HepG2 (cell line): ENCODE data around the gene PPCDC. TPM values are rescaled to one million over a fixed set of nuclear protein-coding genes. Genes with fewer than 3 reads are reported as not detected.

Source experiments
- ATAC-seq: fragments of 200-7000 bp; cut with Tn5 transposase; 3 replicates; pipeline ENCODE4 v1.9.1; 2020; ENCODE audit warnings: mild to moderate bottlenecking, moderate library complexity
- BruUV-seq: library from RNA; stranded (reverse); fragments of 400-500 nt; replicated peaks from 2 replicates; lab custom pipeline; 2021; lab: Mats Ljungman, UMichigan
- CTCF ChIA-PET: fragments of 300-600 bp; formaldehyde crosslinking; extraction: SDS; loops from one replicate; lab custom pipeline; 2021; ENCODE audit warnings: low total read pairs, inconsistent platforms, low intra/inter-chr PET ratio; lab: Yijun Ruan, JAX
- POLR2A ChIA-PET: fragments of 350-600 bp; sonication (Branson Sonifier 250); formaldehyde crosslinking; loops from one replicate; lab custom pipeline; 2020; ENCODE audit warnings: antibody characterized with exemption, inconsistent platforms; lab: Yijun Ruan, JAX
- DNase-seq: peaks from one replicate; pipeline ENCODE4 v3.0.0-alpha.2; 2015; ENCODE audit warnings: low spot score
- FAIRE-seq: peaks from 3 replicates; lab custom pipeline; 2011; peaks lifted over from hg19 to GRCh38; lab: Jason Lieb, UNC
- H2AFZ ChIP-seq: one replicate; pipeline ENCODE4 v1.6.1; 2011; ENCODE audit warnings: low read length, inconsistent platforms
- H3K27ac ChIP-seq: fragments of 300-600 bp; 3 replicates; pipeline ENCODE4 v1.8.0; 2011; ENCODE audit warnings: mixed run types, mild to moderate bottlenecking, mixed read lengths, low read length, inconsistent platforms; ENCODE audit not compliant: insufficient read depth; ENCODE audit errors: extremely low read length
- H3K27me3 ChIP-seq, 2 experiments: fragments of 200-600 bp in 1 of 2; 2 replicates in 1 of 2; 3 replicates in 1 of 2; pipeline versions ENCODE4 v1.6.0 to v1.8.0; 2011; ENCODE audit warnings: low read length in 2 of 2, mild to moderate bottlenecking in 2 of 2, moderate library complexity in 2 of 2, inconsistent platforms in 1 of 2; ENCODE audit not compliant: insufficient read depth in 2 of 2, control insufficient read depth in 1 of 2
- H3K36me3 ChIP-seq, 2 experiments: fragments of 200-600 bp in 1 of 2; replicated peaks in 1 of 2; 2 replicates in 1 of 2; 3 replicates in 1 of 2; pipeline versions ENCODE4 v1.5.1 to v1.8.0; 2011; ENCODE audit warnings: low read length in 2 of 2, inconsistent platforms in 1 of 2; ENCODE audit not compliant: insufficient read depth in 2 of 2, control insufficient read depth in 1 of 2
- H3K4me1 ChIP-seq: 2 replicates; pipeline ENCODE4 v1.5.1; 2012; ENCODE audit warnings: low read length, inconsistent platforms; ENCODE audit not compliant: insufficient read depth
- H3K4me2 ChIP-seq: 2 replicates; pipeline ENCODE4 v1.6.0; 2011; ENCODE audit warnings: low read depth, low read length, inconsistent platforms
- H3K4me3 ChIP-seq, 3 experiments: fragments of 200-600 bp in 1 of 3; sonication (generic), shearing (Covaris generic) in 1 of 3; replicated peaks in 1 of 3; 2 replicates each; pipeline ENCODE4 v1.5.1; 2011 to 2016; ENCODE audit warnings: low read length in 3 of 3, inconsistent platforms in 2 of 3, low read depth in 2 of 3, mild to moderate bottlenecking in 2 of 3, control low read depth in 1 of 3, mixed read lengths in 1 of 3; ENCODE audit not compliant: insufficient read depth in 1 of 3
- H3K79me2 ChIP-seq: one replicate; pipeline ENCODE4 v1.6.1; 2011; ENCODE audit warnings: low read length, inconsistent platforms; ENCODE audit not compliant: insufficient read depth
- H3K9ac ChIP-seq: 2 replicates; pipeline ENCODE4 v1.6.0; 2011; ENCODE audit warnings: mild to moderate bottlenecking, low read depth, low read length, inconsistent platforms; ENCODE audit not compliant: insufficient read depth
- H3K9me3 ChIP-seq: 2 replicates; pipeline ENCODE4 v1.5.1; 2012; ENCODE audit warnings: mild to moderate bottlenecking, low read length
- H4K20me1 ChIP-seq: 2 replicates; pipeline ENCODE4 v1.6.0; 2011; ENCODE audit warnings: inconsistent platforms, mild to moderate bottlenecking, low read length, moderate library complexity; ENCODE audit not compliant: insufficient read depth
- GATAD1 ChIP-seq: IDR thresholded peaks from 2 replicates; pipeline ENCODE4 v1.6.1; 2016; ENCODE audit warnings: missing genetic modification reagents, missing compliant biosample characterization
- IRX3 ChIP-seq: sonication (generic); formaldehyde crosslinking; IDR thresholded peaks from 2 replicates; pipeline ENCODE4 v1.8.1; 2023; ENCODE audit warnings: mild to moderate bottlenecking, low read depth, missing genetic modification reagents, borderline replicate concordance
- ISX ChIP-seq: sonication (generic); formaldehyde crosslinking; conservative IDR thresholded peaks from 2 replicates; pipeline ENCODE4 v1.5.0; 2020; ENCODE audit warnings: missing genetic modification reagents
- NBN ChIP-seq: fragments of 450-650 bp; conservative IDR thresholded peaks from 2 replicates; pipeline ENCODE4 v1.6.1; 2017
- PHF20 ChIP-seq: sonication (generic); formaldehyde crosslinking; IDR thresholded peaks from 2 replicates; pipeline ENCODE4 v1.5.0; 2020; ENCODE audit warnings: mild to moderate bottlenecking, missing genetic modification reagents
- RFX5 ChIP-seq: IDR thresholded peaks from 2 replicates; pipeline ENCODE4 v1.6.1; 2011; ENCODE audit warnings: low read depth, low read length, improper control_type of control experiment
- SP2 ChIP-seq: sonication (generic); formaldehyde crosslinking; IDR thresholded peaks from 2 replicates; pipeline ENCODE4 v1.5.1; 2020; ENCODE audit warnings: mild to moderate bottlenecking, missing genetic modification reagents
- SRSF4 ChIP-seq: fragments of 200-400 bp; formaldehyde crosslinking; IDR thresholded peaks from one replicate; pipeline ENCODE4 v1.6.1; 2018; ENCODE audit warnings: mild to moderate bottlenecking, low read depth, low read length, moderate library complexity; ENCODE audit not compliant: poor library complexity, severe bottlenecking
- TSC22D2 ChIP-seq: sonication (generic); formaldehyde crosslinking; IDR thresholded peaks from 2 replicates; pipeline ENCODE4 v1.5.1; 2020; ENCODE audit warnings: missing genetic modification reagents, mild to moderate bottlenecking, borderline replicate concordance
- WIZ ChIP-seq: sonication (generic); formaldehyde crosslinking; IDR thresholded peaks from 2 replicates; pipeline ENCODE4 v1.5.1; 2020; ENCODE audit warnings: mild to moderate bottlenecking, missing genetic modification reagents
- ZBTB42 ChIP-seq: sonication (generic); formaldehyde crosslinking; IDR thresholded peaks from 2 replicates; pipeline ENCODE4 v1.5.0; 2020; ENCODE audit warnings: mild to moderate bottlenecking, missing genetic modification reagents
- ZNF136 ChIP-seq: sonication (generic); formaldehyde crosslinking; IDR thresholded peaks from 2 replicates; pipeline ENCODE4 v1.8.1; 2022; ENCODE audit warnings: low read depth, mild to moderate bottlenecking, moderate library complexity, missing genetic modification reagents
- ZNF138 ChIP-seq: sonication (generic); formaldehyde crosslinking; IDR thresholded peaks from 2 replicates; pipeline ENCODE4 v1.5.0; 2020; ENCODE audit warnings: mild to moderate bottlenecking, low read depth, missing genetic modification reagents
- ZNF235 ChIP-seq: sonication (generic); formaldehyde crosslinking; IDR thresholded peaks from 2 replicates; pipeline ENCODE4 v1.8.1; 2023; ENCODE audit warnings: mild to moderate bottlenecking, missing genetic modification reagents, borderline replicate concordance
- ZNF577 ChIP-seq: sonication (generic); formaldehyde crosslinking; IDR thresholded peaks from 2 replicates; pipeline ENCODE4 v1.4.0; 2020; ENCODE audit warnings: mild to moderate bottlenecking, low read depth, missing genetic modification reagents, borderline replicate concordance
- ZNF589 ChIP-seq: sonication (generic); formaldehyde crosslinking; conservative IDR thresholded peaks from 2 replicates; pipeline ENCODE4 v1.8.0; 2022; ENCODE audit warnings: mild to moderate bottlenecking, moderate library complexity, missing genetic modification reagents
- WGBS: methylation state at CpG from one replicate; pipeline ENCODE4 v1.1.6; 2017; ENCODE audit warnings: low lambda C conversion rate; 5-methylcytosine and 5-hydroxymethylcytosine counted together
- in situ Hi-C: cut with HindIII; loops from 2 replicates; pipeline ENCODE4 v1.10.0; 2017; ENCODE audit warnings: low pct_unique_long_range_greater_than_20kb; ENCODE audit not compliant: extremely low pct_ligation_motif_present
- intact Hi-C: fragments of 100-400 bp; cut with micrococcal nuclease; formaldehyde crosslinking; loops from one replicate; pipeline ENCODE4 v1.10.0; 2022; ENCODE audit not compliant: unreplicated experiment
- polyA plus RNA-seq, 8 experiments: library from polyadenylated mRNA; depleted of rRNA in 3 of 8; stranded (reverse) in 7 of 8; unstranded in 1 of 8; fragments of >200 nt; fragmentation: Illumina TruSeq in 4 of 8; extraction: Trizol in 4 of 8; gene quantifications; 2 replicates each; pipeline versions ENCODE4 v1.2.1 to v1.2.3, GENCODE V29; 2011 to 2016; ENCODE audit warnings: low read depth in 4 of 8, missing spikeins in 1 of 8, mixed read lengths in 1 of 8; ENCODE audit not compliant: insufficient read depth in 1 of 8
- total RNA-seq, 5 experiments: library from RNA; depleted of rRNA; stranded (reverse); fragments of >200 nt; fragmentation: Illumina TruSeq; extraction: Trizol; gene quantifications; 2 replicates each; pipeline ENCODE4 v1.2.3, GENCODE V29; 2016; ENCODE audit warnings: low read depth in 1 of 5
- TF ChIP-seq, protein P1 (sequence below): sonication (generic); formaldehyde crosslinking; IDR thresholded peaks from 2 replicates; pipeline ENCODE4 v1.5.1; 2020; ENCODE audit warnings: missing genetic modification reagents, mild to moderate bottlenecking, borderline replicate concordance
- TF ChIP-seq, protein P2 (sequence below): sonication (generic); formaldehyde crosslinking; IDR thresholded peaks from 2 replicates; pipeline ENCODE4 v1.4.0; 2020; ENCODE audit warnings: low read depth, mild to moderate bottlenecking, missing genetic modification reagents
- TF ChIP-seq, protein P3 (sequence below): sonication (generic); formaldehyde crosslinking; IDR thresholded peaks from 2 replicates; pipeline ENCODE4 v1.5.0; 2020; ENCODE audit warnings: missing genetic modification reagents

Gene PPCDC
- total and polyA plus RNA-seq, 2 of the 13 experiments (the other 11 are each of a cell fraction or from before 2014, with no cell fraction given) = 12.3 to 12.8 TPM

DNA sequence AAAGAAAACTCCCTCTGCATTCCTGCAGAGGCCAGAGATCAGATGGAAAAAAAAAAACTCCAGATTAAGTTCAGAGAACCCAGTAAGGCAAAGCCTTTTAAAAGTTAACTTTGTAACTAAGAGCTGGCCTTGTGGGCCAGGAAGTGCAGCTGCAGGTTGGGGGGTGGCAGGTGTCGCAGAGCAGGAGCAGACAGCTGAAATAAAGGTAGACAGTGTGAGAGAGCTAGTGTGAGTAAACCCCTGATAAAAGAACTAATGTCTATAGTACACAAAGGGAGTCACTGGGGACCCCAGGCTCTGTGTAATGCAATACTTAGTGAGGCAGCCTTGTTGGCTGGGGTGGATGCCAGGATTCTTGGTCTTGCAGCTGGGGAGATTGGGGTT is 42.1 kb downstream of the PPCDC start:
- no peak overlapping the region for H2AFZ ChIP-seq
- intact Hi-C loops (no loop called here), in situ Hi-C loops (no loop called here)
- CTCF ChIA-PET = no interaction called here
- FAIRE-seq (peak; percentile 88), DNase-seq (peak; percentile 85), ATAC-seq (peak; percentile 87)
- H3K4me1 ChIP-seq = peaks cover 91% of the 10 kb centered on the region
- no peaks in the 10 kb centered on the region for H3K27me3 ChIP-seq
- H3K4me3 ChIP-seq = peak overlapping the region; percentile 9 to 54 (median 29); a peak in 4 of 6 replicates
- H3K9ac ChIP-seq = no peak overlapping the region
- H3K36me3 ChIP-seq = no peaks in the 10 kb centered on the region
- H3K79me2 ChIP-seq = no peaks in the 10 kb centered on the region
- WGBS = 0% methylated on average over 1 of the region's 1 CpG
- no peaks in the 10 kb centered on the region for H3K9me3 ChIP-seq
- no peaks in the 10 kb centered on the region for H4K20me1 ChIP-seq
- peak overlapping the region; percentile 78 for H3K4me2 ChIP-seq
- POLR2A ChIA-PET = interaction anchor here (1.0 to 2.2 kb wide), 6 partner anchors 12 to 136 kb away, joined by 3 to 14 read pairs (median 4); partner anchors contain the start of gene C15orf39
- H3K27ac ChIP-seq = peak overlapping the region; percentile 54
- no TSS peak for BruUV-seq
- TF ChIP-seq SRSF4 (no peak), ISX (CRISPR knock-in tag) (no peak), TSC22D2 (CRISPR knock-in tag) (no peak), ZNF136 (no peak), SP2 (CRISPR knock-in tag) (no peak), GATAD1 (CRISPR knock-in tag) (no peak), WIZ (no peak), RFX5 (no peak), ZBTB42 (no peak), ZNF589 (CRISPR knock-in tag) (no peak), ZNF235 (CRISPR knock-in tag) (no peak), ZNF577 (no peak), IRX3 (CRISPR knock-in tag) (no peak), ZNF138 (CRISPR knock-in tag) (no peak), NBN (no peak), PHF20 (CRISPR knock-in tag) (no peak)
- TF ChIP-seq, protein P1, sequence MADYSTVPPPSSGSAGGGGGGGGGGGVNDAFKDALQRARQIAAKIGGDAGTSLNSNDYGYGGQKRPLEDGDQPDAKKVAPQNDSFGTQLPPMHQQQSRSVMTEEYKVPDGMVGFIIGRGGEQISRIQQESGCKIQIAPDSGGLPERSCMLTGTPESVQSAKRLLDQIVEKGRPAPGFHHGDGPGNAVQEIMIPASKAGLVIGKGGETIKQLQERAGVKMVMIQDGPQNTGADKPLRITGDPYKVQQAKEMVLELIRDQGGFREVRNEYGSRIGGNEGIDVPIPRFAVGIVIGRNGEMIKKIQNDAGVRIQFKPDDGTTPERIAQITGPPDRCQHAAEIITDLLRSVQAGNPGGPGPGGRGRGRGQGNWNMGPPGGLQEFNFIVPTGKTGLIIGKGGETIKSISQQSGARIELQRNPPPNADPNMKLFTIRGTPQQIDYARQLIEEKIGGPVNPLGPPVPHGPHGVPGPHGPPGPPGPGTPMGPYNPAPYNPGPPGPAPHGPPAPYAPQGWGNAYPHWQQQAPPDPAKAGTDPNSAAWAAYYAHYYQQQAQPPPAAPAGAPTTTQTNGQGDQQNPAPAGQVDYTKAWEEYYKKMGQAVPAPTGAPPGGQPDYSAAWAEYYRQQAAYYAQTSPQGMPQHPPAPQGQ (CRISPR knock-in tag) = 0 out of 2 replicates have a peak, but pooled peaks have one; percentile 36
- TF ChIP-seq, protein P2, sequence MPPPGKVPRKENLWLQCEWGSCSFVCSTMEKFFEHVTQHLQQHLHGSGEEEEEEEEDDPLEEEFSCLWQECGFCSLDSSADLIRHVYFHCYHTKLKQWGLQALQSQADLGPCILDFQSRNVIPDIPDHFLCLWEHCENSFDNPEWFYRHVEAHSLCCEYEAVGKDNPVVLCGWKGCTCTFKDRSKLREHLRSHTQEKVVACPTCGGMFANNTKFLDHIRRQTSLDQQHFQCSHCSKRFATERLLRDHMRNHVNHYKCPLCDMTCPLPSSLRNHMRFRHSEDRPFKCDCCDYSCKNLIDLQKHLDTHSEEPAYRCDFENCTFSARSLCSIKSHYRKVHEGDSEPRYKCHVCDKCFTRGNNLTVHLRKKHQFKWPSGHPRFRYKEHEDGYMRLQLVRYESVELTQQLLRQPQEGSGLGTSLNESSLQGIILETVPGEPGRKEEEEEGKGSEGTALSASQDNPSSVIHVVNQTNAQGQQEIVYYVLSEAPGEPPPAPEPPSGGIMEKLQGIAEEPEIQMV = no peak
- TF ChIP-seq, protein P3, sequence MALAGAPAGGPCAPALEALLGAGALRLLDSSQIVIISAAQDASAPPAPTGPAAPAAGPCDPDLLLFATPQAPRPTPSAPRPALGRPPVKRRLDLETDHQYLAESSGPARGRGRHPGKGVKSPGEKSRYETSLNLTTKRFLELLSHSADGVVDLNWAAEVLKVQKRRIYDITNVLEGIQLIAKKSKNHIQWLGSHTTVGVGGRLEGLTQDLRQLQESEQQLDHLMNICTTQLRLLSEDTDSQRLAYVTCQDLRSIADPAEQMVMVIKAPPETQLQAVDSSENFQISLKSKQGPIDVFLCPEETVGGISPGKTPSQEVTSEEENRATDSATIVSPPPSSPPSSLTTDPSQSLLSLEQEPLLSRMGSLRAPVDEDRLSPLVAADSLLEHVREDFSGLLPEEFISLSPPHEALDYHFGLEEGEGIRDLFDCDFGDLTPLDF = no peak
